HepG2 (cell line): Measurements from ENCODE around the gene OTOP2. TPM values are rescaled to one million over a fixed set of nuclear protein-coding genes. Genes with fewer than 3 reads are reported as not detected.

Experiments
- ATF4 ChIP-seq, 2 experiments: fragments of 450-650 bp in 1 of 2; sonication (generic) in 1 of 2; formaldehyde crosslinking; IDR thresholded peaks; 2 replicates each; pipeline versions ENCODE4 v1.5.0 to v1.8.0; 2020 to 2022; ENCODE audit warnings: mild to moderate bottlenecking in 1 of 2, missing genetic modification reagents in 1 of 2
- ATF7-NPFF ChIP-seq: sonication (generic); formaldehyde crosslinking; IDR thresholded peaks from 2 replicates; pipeline ENCODE4 v1.8.1; 2023; ENCODE audit warnings: mild to moderate bottlenecking, low read depth, missing genetic modification reagents, moderate library complexity
- CREB1 ChIP-seq, 2 experiments: fragments of 450-650 bp in 1 of 2; IDR thresholded peaks; 2 replicates each; pipeline ENCODE4 v1.6.1; 2016 to 2017; ENCODE audit warnings: control low read depth in 1 of 2, mild to moderate bottlenecking in 1 of 2, missing compliant biosample characterization in 1 of 2, missing genetic modification characterization in 1 of 2
- HMGXB3 ChIP-seq: sonication (generic); formaldehyde crosslinking; IDR thresholded peaks from 2 replicates; pipeline ENCODE4 v1.4.0; 2020; ENCODE audit warnings: missing genetic modification reagents, borderline replicate concordance
- HNRNPLL ChIP-seq: fragments of 200-400 bp; formaldehyde crosslinking; IDR thresholded peaks from 2 replicates; pipeline ENCODE4 v1.6.1; 2017; ENCODE audit warnings: mild to moderate bottlenecking, low read depth, low read length; ENCODE audit not compliant: poor library complexity, severe bottlenecking
- KAT7 ChIP-seq: IDR thresholded peaks from 2 replicates; pipeline ENCODE4 v1.6.1; 2018; ENCODE audit warnings: borderline replicate concordance, missing compliant biosample characterization
- KDM6A ChIP-seq: IDR thresholded peaks from 2 replicates; pipeline ENCODE4 v1.6.1; 2016; ENCODE audit warnings: low read depth
- MED1 ChIP-seq: sonication (generic); formaldehyde crosslinking; IDR thresholded peaks from 2 replicates; pipeline ENCODE4 v1.4.0; 2020; ENCODE audit warnings: missing genetic modification reagents
- NFKB2 ChIP-seq: sonication (generic); formaldehyde crosslinking; IDR thresholded peaks from 2 replicates; pipeline ENCODE4 v1.4.0; 2020; ENCODE audit warnings: missing genetic modification reagents, borderline replicate concordance
- SMC3 ChIP-seq: IDR thresholded peaks from 2 replicates; pipeline ENCODE4 v1.6.1; 2011; ENCODE audit warnings: low read length, improper control_type of control experiment
- SRSF4 ChIP-seq: fragments of 200-400 bp; formaldehyde crosslinking; IDR thresholded peaks from one replicate; pipeline ENCODE4 v1.6.1; 2018; ENCODE audit warnings: mild to moderate bottlenecking, low read depth, low read length, moderate library complexity; ENCODE audit not compliant: poor library complexity, severe bottlenecking
- TOE1 ChIP-seq: sonication (generic); formaldehyde crosslinking; IDR thresholded peaks from 2 replicates; pipeline ENCODE4 v1.4.0; 2020; ENCODE audit warnings: mild to moderate bottlenecking, missing genetic modification reagents
- XBP1 ChIP-seq: sonication (generic); formaldehyde crosslinking; IDR thresholded peaks from 2 replicates; pipeline ENCODE4 v1.5.0; 2020; ENCODE audit warnings: missing genetic modification reagents
- ZNF382 ChIP-seq: sonication (generic); formaldehyde crosslinking; IDR thresholded peaks from 2 replicates; pipeline ENCODE4 v1.5.0; 2020; ENCODE audit warnings: missing genetic modification reagents, mild to moderate bottlenecking, borderline replicate concordance
- ZNF501 ChIP-seq: sonication (generic); formaldehyde crosslinking; IDR thresholded peaks from 2 replicates; pipeline ENCODE4 v1.5.1; 2020; ENCODE audit warnings: mild to moderate bottlenecking, moderate library complexity, missing genetic modification reagents
- ZNF530 ChIP-seq: sonication (generic); formaldehyde crosslinking; IDR thresholded peaks from 2 replicates; pipeline ENCODE4 v1.5.0; 2020; ENCODE audit warnings: low read depth, mild to moderate bottlenecking, missing genetic modification reagents
- ZNF841 ChIP-seq: sonication (generic); formaldehyde crosslinking; IDR thresholded peaks from 2 replicates; pipeline ENCODE4 v1.8.1; 2023; ENCODE audit warnings: missing genetic modification reagents, borderline replicate concordance
- polyA plus RNA-seq, 8 experiments: library from polyadenylated mRNA; depleted of rRNA in 3 of 8; stranded (reverse) in 7 of 8; unstranded in 1 of 8; fragments of >200 nt; fragmentation: Illumina TruSeq in 4 of 8; extraction: Trizol in 4 of 8; gene quantifications; 2 replicates each; pipeline versions ENCODE4 v1.2.1 to v1.2.3, GENCODE V29; 2011 to 2016; ENCODE audit warnings: low read depth in 4 of 8, missing spikeins in 1 of 8, mixed read lengths in 1 of 8; ENCODE audit not compliant: insufficient read depth in 1 of 8
- total RNA-seq, 5 experiments: library from RNA; depleted of rRNA; stranded (reverse); fragments of >200 nt; fragmentation: Illumina TruSeq; extraction: Trizol; gene quantifications; 2 replicates each; pipeline ENCODE4 v1.2.3, GENCODE V29; 2016; ENCODE audit warnings: low read depth in 1 of 5
- TF ChIP-seq, protein P1 (sequence below): sonication (generic); formaldehyde crosslinking; IDR thresholded peaks from 2 replicates; pipeline ENCODE4 v1.4.0; 2020; ENCODE audit warnings: mild to moderate bottlenecking, missing genetic modification reagents, borderline replicate concordance
- TF ChIP-seq, protein P2 (sequence below): sonication (generic); formaldehyde crosslinking; IDR thresholded peaks from 2 replicates; pipeline ENCODE4 v1.4.0; 2020; ENCODE audit warnings: mild to moderate bottlenecking, missing genetic modification reagents
- TF ChIP-seq, protein P3 (sequence below): sonication (generic); IDR thresholded peaks from 2 replicates; pipeline ENCODE4 v1.6.1; 2016; ENCODE audit warnings: low read depth, borderline replicate concordance

The OTOP2 gene
- total and polyA plus RNA-seq, 2 of the 13 experiments (the other 11 are each of a cell fraction or from before 2014, with no cell fraction given), result not detected

DNA sequence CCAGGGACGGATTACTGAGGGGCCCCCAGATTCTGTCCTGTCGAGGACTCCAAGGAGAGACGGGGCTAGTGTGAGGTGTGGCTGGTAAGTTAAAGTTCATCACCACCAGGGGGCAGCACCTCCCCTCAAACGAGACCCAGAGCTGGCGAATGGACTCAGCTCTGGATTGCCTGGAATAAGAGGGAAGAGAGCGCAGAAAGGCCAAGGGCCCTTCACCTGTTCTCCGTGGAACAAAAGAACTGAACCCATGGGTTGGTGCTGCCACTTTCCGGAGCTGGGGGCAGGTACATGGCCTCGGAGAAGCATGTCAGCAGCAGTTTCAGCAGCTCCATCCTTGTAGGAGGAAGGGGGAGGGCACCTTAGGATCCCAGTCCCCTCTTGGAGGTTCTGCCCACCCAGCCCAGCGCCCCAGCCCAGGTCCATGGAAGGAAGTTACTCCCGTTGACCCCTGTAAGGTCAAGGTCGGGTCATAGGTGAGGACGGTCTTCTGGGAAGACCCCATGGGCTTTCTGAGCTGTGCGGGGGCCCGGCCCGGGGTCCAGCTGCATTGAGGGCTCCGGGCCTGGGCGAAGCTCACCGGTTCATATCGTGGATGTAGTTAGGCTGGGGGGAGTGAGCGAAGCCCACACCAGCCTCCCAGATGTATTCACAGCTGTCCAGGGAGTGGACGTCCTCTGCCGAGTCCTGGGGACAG, 37.7 kb downstream of the OTOP2 start (continued):
- TF ChIP-seq, protein P1, sequence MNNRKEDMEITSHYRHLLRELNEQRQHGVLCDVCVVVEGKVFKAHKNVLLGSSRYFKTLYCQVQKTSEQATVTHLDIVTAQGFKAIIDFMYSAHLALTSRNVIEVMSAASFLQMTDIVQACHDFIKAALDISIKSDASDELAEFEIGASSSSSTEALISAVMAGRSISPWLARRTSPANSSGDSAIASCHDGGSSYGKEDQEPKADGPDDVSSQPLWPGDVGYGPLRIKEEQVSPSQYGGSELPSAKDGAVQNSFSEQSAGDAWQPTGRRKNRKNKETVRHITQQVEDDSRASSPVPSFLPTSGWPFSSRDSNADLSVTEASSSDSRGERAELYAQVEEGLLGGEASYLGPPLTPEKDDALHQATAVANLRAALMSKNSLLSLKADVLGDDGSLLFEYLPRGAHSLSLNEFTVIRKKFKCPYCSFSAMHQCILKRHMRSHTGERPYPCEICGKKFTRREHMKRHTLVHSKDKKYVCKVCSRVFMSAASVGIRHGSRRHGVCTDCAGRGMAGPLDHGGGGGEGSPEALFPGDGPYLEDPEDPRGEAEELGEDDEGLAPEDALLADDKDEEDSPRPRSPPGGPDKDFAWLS (CRISPR knock-in tag), result no peak
- TF ChIP-seq SRSF4, result no peak
- TF ChIP-seq ATF4 (CRISPR knock-in tag; IDR thresholded peaks at IDR 0.05), result no peak
- TF ChIP-seq, protein P2, sequence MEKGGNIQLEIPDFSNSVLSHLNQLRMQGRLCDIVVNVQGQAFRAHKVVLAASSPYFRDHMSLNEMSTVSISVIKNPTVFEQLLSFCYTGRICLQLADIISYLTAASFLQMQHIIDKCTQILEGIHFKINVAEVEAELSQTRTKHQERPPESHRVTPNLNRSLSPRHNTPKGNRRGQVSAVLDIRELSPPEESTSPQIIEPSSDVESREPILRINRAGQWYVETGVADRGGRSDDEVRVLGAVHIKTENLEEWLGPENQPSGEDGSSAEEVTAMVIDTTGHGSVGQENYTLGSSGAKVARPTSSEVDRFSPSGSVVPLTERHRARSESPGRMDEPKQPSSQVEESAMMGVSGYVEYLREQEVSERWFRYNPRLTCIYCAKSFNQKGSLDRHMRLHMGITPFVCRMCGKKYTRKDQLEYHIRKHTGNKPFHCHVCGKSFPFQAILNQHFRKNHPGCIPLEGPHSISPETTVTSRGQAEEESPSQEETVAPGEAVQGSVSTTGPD (CRISPR knock-in tag), result no peak
- TF ChIP-seq HMGXB3 (CRISPR knock-in tag), result peak; percentile 63; the same call in 1 of the 2 replicates
- TF ChIP-seq XBP1 (CRISPR knock-in tag), result no peak
- no peak for TF ChIP-seq CREB1 (IDR thresholded peaks at IDR 0.05)
- TF ChIP-seq CREB1 (CRISPR knock-in tag; IDR thresholded peaks at IDR 0.05), result no peak
- TF ChIP-seq ZNF530 (CRISPR knock-in tag), result no peak
- TF ChIP-seq TOE1, result no peak
- peak; percentile 95 for TF ChIP-seq SMC3
- TF ChIP-seq ATF7-NPFF (CRISPR knock-in tag), result no peak
- TF ChIP-seq MED1 (CRISPR knock-in tag), result 0 out of 2 replicates have a peak, but pooled peaks have one; percentile 32
- TF ChIP-seq KAT7 (CRISPR knock-in tag), result no peak
- no peak for TF ChIP-seq ZNF382
- TF ChIP-seq NFKB2 (CRISPR knock-in tag), result no peak
- TF ChIP-seq, protein P3, sequence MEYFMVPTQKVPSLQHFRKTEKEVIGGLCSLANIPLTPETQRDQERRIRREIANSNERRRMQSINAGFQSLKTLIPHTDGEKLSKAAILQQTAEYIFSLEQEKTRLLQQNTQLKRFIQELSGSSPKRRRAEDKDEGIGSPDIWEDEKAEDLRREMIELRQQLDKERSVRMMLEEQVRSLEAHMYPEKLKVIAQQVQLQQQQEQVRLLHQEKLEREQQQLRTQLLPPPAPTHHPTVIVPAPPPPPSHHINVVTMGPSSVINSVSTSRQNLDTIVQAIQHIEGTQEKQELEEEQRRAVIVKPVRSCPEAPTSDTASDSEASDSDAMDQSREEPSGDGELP, result no peak
- TF ChIP-seq ZNF501 (CRISPR knock-in tag), result peak; percentile 29; the same call in 1 of the 2 replicates
- TF ChIP-seq HNRNPLL, result peak; percentile 22
- TF ChIP-seq KDM6A (CRISPR knock-in tag), result no peak
- no peak for TF ChIP-seq ZNF841 (CRISPR knock-in tag)
